ENCODE results near the gene TSEN34. TPM values are rescaled to one million over a fixed set of nuclear protein-coding genes. Genes with fewer than 3 reads are reported as not detected.
A peak's percentile ranks its signal among the peaks of the same experiment; 100 is the strongest.

Gene TSEN34
- total RNA-seq: 10 to 100 TPM; 42.7 to 76.3 (median 69.1) TPM

GRCh38 chr19:54191011-54191810, at the start of gene TSEN34:
TSEN34 (plus strand) TSS chr19:54191308; CDS start chr19:54191365, 57 bp downstream.
- TF ChIP-seq EP300 (IDR thresholded peaks at IDR 0.05): no peak
- TF ChIP-seq CTCF (IDR thresholded peaks at IDR 0.05): no peak
- TF ChIP-seq POLR2A (IDR thresholded peaks at IDR 0.05): peak in 1 of 2 donors; percentile 37
- TF ChIP-seq POLR2AphosphoS5 (IDR thresholded peaks at IDR 0.05): peak in 2 of 3 donors; percentile 55 to 60
- peak in 1 of 2 donors; percentile 88 for DNase-seq (ENCODE audit: low spot score in 2 of 2)

GRCh38 chr19:54141356-54141755, 49.8 kb upstream of the TSEN34 start:
- Histone ChIP-seq H3K9me3 (no peaks in the 10 kb centered on the region), H3K27me3 (no peaks in the 10 kb centered on the region), H3K27ac (no peak overlapping the region), H3K4me1 (peaks cover 36% of the 10 kb centered on the region), H3K4me3 (no peak overlapping the region), H3K36me3 (peaks cover 54% of the 10 kb centered on the region)
- no peak for DNase-seq (ENCODE audit: low spot score in 2 of 2)
- 61% methylated on average over 3 of the region's 3 CpGs for WGBS
- no peak for TF ChIP-seq POLR2AphosphoS5 (IDR thresholded peaks at IDR 0.05)
- TF ChIP-seq CTCF (IDR thresholded peaks at IDR 0.05): no peak
- TF ChIP-seq POLR2A (IDR thresholded peaks at IDR 0.05): no peak
- no peak for TF ChIP-seq EP300 (IDR thresholded peaks at IDR 0.05)

More at GRCh38 chr19:54191011-54191810, at the start of gene TSEN34:
- H3K27me3 ChIP-seq: no peaks in the 10 kb centered on the region
- no peaks in the 10 kb centered on the region for H3K9me3 ChIP-seq
- peak within 1 kb of the TSS; percentile 68 for H3K4me3 ChIP-seq
- WGBS: 0% methylated on average over 19 of the region's 77 CpGs
- peaks cover 24% of the 10 kb centered on the region for H3K36me3 ChIP-seq
- H3K4me1 ChIP-seq: peaks cover 30% of the 10 kb centered on the region
- H3K27ac ChIP-seq: peak within 1 kb of the TSS; percentile 98

- Histone ChIP-seq H3K9me3 (no peaks in the 10 kb centered on the region), H3K27ac (no peak overlapping the region), H3K27me3 (no peaks in the 10 kb centered on the region), H3K4me1 (peaks cover 31% of the 10 kb centered on the region), H3K36me3 (peaks cover 63% of the 10 kb centered on the region), H3K4me3 (no peak overlapping the region)
- TF ChIP-seq EP300 (IDR thresholded peaks at IDR 0.05): no peak
- no peak for TF ChIP-seq POLR2A (IDR thresholded peaks at IDR 0.05)
- TF ChIP-seq POLR2AphosphoS5 (IDR thresholded peaks at IDR 0.05): no peak
- no peak for TF ChIP-seq CTCF (IDR thresholded peaks at IDR 0.05)
- WGBS: 84% methylated on average over 7 of the region's 7 CpGs
- DNase-seq (ENCODE audit: low spot score in 2 of 2): no peak
Observed at GRCh38 chr19:54142166-54142780, 48.8 kb upstream of the TSEN34 start.

- TF ChIP-seq POLR2AphosphoS5 (IDR thresholded peaks at IDR 0.05) (no peak), EP300 (IDR thresholded peaks at IDR 0.05) (no peak), POLR2A (IDR thresholded peaks at IDR 0.05) (no peak), CTCF (IDR thresholded peaks at IDR 0.05) (no peak)
- DNase-seq (ENCODE audit: low spot score in 2 of 2): no peak
- 94% methylated on average over 20 of the region's 28 CpGs for WGBS
- Histone ChIP-seq H3K4me1 (peaks cover 5% of the 10 kb centered on the region), H3K9me3 (no peaks in the 10 kb centered on the region), H3K4me3 (no peak overlapping the region), H3K27me3 (no peaks in the 10 kb centered on the region), H3K36me3 (peaks cover 89% of the 10 kb centered on the region), H3K27ac (no peak overlapping the region)
Observed at GRCh38 chr19:54145541-54146158, 45.5 kb upstream of the TSEN34 start.

GRCh38 chr19:54147676-54148075, 43.4 kb upstream of the TSEN34 start:
- H3K36me3 ChIP-seq: peaks cover 100% of the 10 kb centered on the region
- H3K27me3 ChIP-seq: no peaks in the 10 kb centered on the region
- no peak for DNase-seq (ENCODE audit: low spot score in 2 of 2)
- no peak for TF ChIP-seq CTCF (IDR thresholded peaks at IDR 0.05)
- TF ChIP-seq POLR2AphosphoS5 (IDR thresholded peaks at IDR 0.05): no peak
- TF ChIP-seq POLR2A (IDR thresholded peaks at IDR 0.05): no peak
- no peak for TF ChIP-seq EP300 (IDR thresholded peaks at IDR 0.05)
- 94% methylated on average over 3 of the region's 3 CpGs for WGBS
- H3K4me3 ChIP-seq: no peak overlapping the region
- no peaks in the 10 kb centered on the region for H3K4me1 ChIP-seq
- no peak overlapping the region for H3K27ac ChIP-seq
- H3K9me3 ChIP-seq: no peaks in the 10 kb centered on the region
